Gastroesophageal sphincter (tissue), 4 donors: ENCODE results near the gene LMNTD2. TPM values are rescaled to one million over a fixed set of nuclear protein-coding genes. Genes with fewer than 3 reads are reported as not detected.
A peak's percentile ranks its signal among the peaks of the same experiment; 100 is the strongest.
"Not testable (repeated sequence)": the region's sequence is repeated elsewhere in the genome, so short reads cannot be mapped to it uniquely, and the experiment has no call there.

Source experiments
- ATAC-seq: fragments of 150-250 bp; one replicate; pipeline ENCODE4 v1.9.1; 2016; ENCODE audit warnings: mild to moderate bottlenecking, moderate library complexity
- H3K27ac ChIP-seq, 4 donors: fragments of 200-600 bp; sonication (generic) in 3 of 4; 1 replicate in 3 of 4; 2 replicates in 1 of 4; pipeline ENCODE4 v1.5.1; 2016 to 2019
- H3K27me3 ChIP-seq: fragments of 200-600 bp; sonication (generic); one replicate; pipeline ENCODE4 v1.5.1; 2019
- H3K36me3 ChIP-seq, 2 donors: fragments of 200-600 bp; sonication (generic); one replicate each; pipeline ENCODE4 v1.5.1; 2019; ENCODE audit warnings: control low read depth in 1 of 2
- H3K4me1 ChIP-seq, 3 donors: fragments of 200-600 bp; sonication (generic); 1 replicate in 2 of 3; 2 replicates in 1 of 3; pipeline ENCODE4 v1.5.1; 2016 to 2019; ENCODE audit warnings: control low read depth in 2 of 3
- H3K4me3 ChIP-seq, 2 donors: fragments of 200-600 bp; sonication (generic); one replicate each; pipeline ENCODE4 v1.5.1; 2019; ENCODE audit warnings: mild to moderate bottlenecking in 1 of 2, moderate library complexity in 1 of 2
- H3K9me3 ChIP-seq, 3 donors: fragments of 200-600 bp; sonication (generic); one replicate each; pipeline ENCODE4 v1.5.1; 2017 to 2019; ENCODE audit warnings: control low read depth in 2 of 3
- CTCF ChIP-seq, 4 experiments: fragments of 200-600 bp in 2 of 4; fragments of 450-650 bp in 2 of 4; sonication (generic) in 1 of 4; IDR thresholded peaks; one replicate each; pipeline ENCODE4 v1.5.1; 2017 to 2019; ENCODE audit warnings: antibody characterized with exemption in 4 of 4, mild to moderate bottlenecking in 2 of 4, moderate library complexity in 2 of 4
- EP300 ChIP-seq: sonication (generic); formaldehyde crosslinking; IDR thresholded peaks from one replicate; pipeline ENCODE4 v1.6.1; 2017; ENCODE audit warnings: antibody characterized with exemption, mild to moderate bottlenecking
- POLR2A ChIP-seq, 2 donors: fragments of 450-650 bp; IDR thresholded peaks; one replicate each; pipeline ENCODE4 v1.6.1; 2017; ENCODE audit warnings: antibody characterized with exemption in 2 of 2, mild to moderate bottlenecking in 2 of 2, moderate library complexity in 1 of 2
- POLR2AphosphoS5 ChIP-seq: sonication (generic); formaldehyde crosslinking; IDR thresholded peaks from one replicate; pipeline ENCODE4 v1.6.1; 2017; ENCODE audit warnings: antibody characterized with exemption
- WGBS, 2 donors: methylation state at CpG; one replicate each; pipeline ENCODE4 v1.1.5; 2018; ENCODE audit warnings: low coverage in 1 of 2; 5-methylcytosine and 5-hydroxymethylcytosine counted together
- total RNA-seq, 4 donors: library from RNA; depleted of rRNA; stranded (reverse); fragments of >200 nt; gene quantifications; one replicate each; pipeline ENCODE4 v1.1.0, GENCODE V29; 2016

Gene LMNTD2
- total RNA-seq, 4 donors from 2014 or later = 0.81 to 2.1 (median 1.1) TPM

GRCh38 chr11:576811-577610 is 16.5 kb upstream of the LMNTD2 start:
- 35% methylated on average over 3 of the region's 48 CpGs; no CpG with 5 or more reads in 1 of the 2 donors for WGBS, 2 donors
- Histone ChIP-seq H3K4me1 (peaks cover 0 to 64% (median 45%) of the 10 kb centered on the region in 3 donors), H3K27ac (peak overlapping the region; percentile 51 to 97 (median 91)), H3K27me3 (no peaks in the 10 kb centered on the region), H3K36me3 (peaks cover 0 to 9% of the 10 kb centered on the region in 2 donors), H3K9me3 (no peaks in the 10 kb centered on the region), H3K4me3 (peak overlapping the region; percentile 77 to 88)
- ATAC-seq = no peak
- TF ChIP-seq CTCF (IDR thresholded peaks at IDR 0.05) = no peak
- TF ChIP-seq POLR2AphosphoS5 = no peak
- TF ChIP-seq EP300 = no peak
- TF ChIP-seq POLR2A (IDR thresholded peaks at IDR 0.05) = no peak

GRCh38 chr11:575996-576768 is 15.6 kb upstream of the LMNTD2 start, which contains the start of gene PHRF1:
TSS of gene PHRF1 (plus strand) at chr11:576470. CDS start at chr11:581513, 5,043 bp downstream.
- peak within 1 kb of the TSS; percentile 76 to 97 (median 91) for H3K27ac ChIP-seq
- H3K36me3 ChIP-seq = peaks cover 0 to under 1% of the 10 kb centered on the region in 2 donors
- H3K4me1 ChIP-seq = peaks cover 0 to 60% (median 45%) of the 10 kb centered on the region in 3 donors
- H3K4me3 ChIP-seq = peak within 1 kb of the TSS; percentile 77 to 88
- TF ChIP-seq POLR2AphosphoS5 (peak; percentile 76), CTCF (IDR thresholded peaks at IDR 0.05) (peak in 1 of 4 experiments; percentile 31), EP300 (no peak), POLR2A (IDR thresholded peaks at IDR 0.05) (peak; percentile 78 to 80)
- peak; percentile 95 for ATAC-seq
- WGBS, 2 donors = 0% methylated on average over 1 of the region's 99 CpGs; no CpG with 5 or more reads in 1 of the 2 donors
- H3K9me3 ChIP-seq = no peaks in the 10 kb centered on the region
- no peaks in the 10 kb centered on the region for H3K27me3 ChIP-seq

GRCh38 chr11:575313-575995 is 14.9 kb upstream of the LMNTD2 start:
- TF ChIP-seq POLR2A (IDR thresholded peaks at IDR 0.05) = peak; percentile 22 to 35
- TF ChIP-seq CTCF (IDR thresholded peaks at IDR 0.05) = peak in 1 of 4 experiments; percentile 28
- no peak for TF ChIP-seq POLR2AphosphoS5
- Histone ChIP-seq H3K4me3 (peak overlapping the region; percentile 39 to 88), H3K27ac (peak overlapping the region in 3 of 4 donors; percentile 83 to 87 (median 85)), H3K27me3 (no peaks in the 10 kb centered on the region), H3K36me3 (no peaks in the 10 kb centered on the region), H3K9me3 (no peaks in the 10 kb centered on the region), H3K4me1 (peaks cover 0 to 54% (median 44%) of the 10 kb centered on the region in 3 donors)
- ATAC-seq = peak; percentile 46
- WGBS, 2 donors = 0% methylated on average over 6 of the region's 81 CpGs; no CpG with 5 or more reads in 1 of the 2 donors

GRCh38 chr11:574632-575312 is 14.2 kb upstream of the LMNTD2 start:
- Histone ChIP-seq H3K4me3 (peak overlapping the region; percentile 39 to 88), H3K27ac (peak overlapping the region in 3 of 4 donors; percentile 83 to 87 (median 85)), H3K4me1 (peaks cover 0 to 47% (median 38%) of the 10 kb centered on the region in 3 donors), H3K36me3 (no peaks in the 10 kb centered on the region), H3K9me3 (no peaks in the 10 kb centered on the region), H3K27me3 (no peaks in the 10 kb centered on the region)
- 34% methylated on average over 18 of the region's 25 CpGs; no CpG with 5 or more reads in 1 of the 2 donors for WGBS, 2 donors
- TF ChIP-seq CTCF (IDR thresholded peaks at IDR 0.05) (no peak), POLR2AphosphoS5 (no peak), EP300 (no peak), POLR2A (IDR thresholded peaks at IDR 0.05) (no peak)
- ATAC-seq = no peak

- not testable (repeated sequence) for H3K36me3 ChIP-seq, H3K27me3 ChIP-seq, H3K9me3 ChIP-seq, ATAC-seq
- peaks cover 0 to 47% (median 35%) of the 10 kb centered on the region in 3 donors for H3K4me1 ChIP-seq
- peak overlapping the region in 2 of 4 donors; percentile 44 to 64 for H3K27ac ChIP-seq
- WGBS, 2 donors = 55 to 62% methylated on average over 10 to 12 of the region's 14 CpGs
- peak overlapping the region in 1 of 2 donors; percentile 88 for H3K4me3 ChIP-seq
These were observed 13.6 kb upstream of the LMNTD2 start for GRCh38 chr11:574031-574570.
